Measurements from ENCODE around the gene URI1.

- TF ChIP-seq CTCF (IDR thresholded peaks at IDR 0.05) (no peak), POLR2A (IDR thresholded peaks at IDR 0.05) (no peak)
Measured at GRCh38 chr19:29999490-29999889, 57.5 kb downstream of the URI1 start.
